Measurements from ENCODE around the gene ANK3.

- TF ChIP-seq CTCF (IDR thresholded peaks at IDR 0.05) (no peak), POLR2A (IDR thresholded peaks at IDR 0.05) (no peak), POLR2AphosphoS5 (IDR thresholded peaks at IDR 0.05) (no peak)
These were observed 233.6 kb downstream of the ANK3 start for GRCh38 chr10:60155943-60156683.
